GM18511 (cell line): ENCODE data around the gene THRAP3.
"Not testable (repeated sequence)": the region's sequence is repeated elsewhere in the genome, so short reads cannot be mapped to it uniquely, and the experiment has no call there.

Source experiments
- ATAC-seq: cut with Tn5 transposase; IDR thresholded peaks from one replicate; pipeline ENCODE4 v1.9.1; 2021; ENCODE audit warnings: mild to moderate bottlenecking, moderate library complexity; ENCODE audit not compliant: unreplicated experiment

THRAP3 gene

DNA sequence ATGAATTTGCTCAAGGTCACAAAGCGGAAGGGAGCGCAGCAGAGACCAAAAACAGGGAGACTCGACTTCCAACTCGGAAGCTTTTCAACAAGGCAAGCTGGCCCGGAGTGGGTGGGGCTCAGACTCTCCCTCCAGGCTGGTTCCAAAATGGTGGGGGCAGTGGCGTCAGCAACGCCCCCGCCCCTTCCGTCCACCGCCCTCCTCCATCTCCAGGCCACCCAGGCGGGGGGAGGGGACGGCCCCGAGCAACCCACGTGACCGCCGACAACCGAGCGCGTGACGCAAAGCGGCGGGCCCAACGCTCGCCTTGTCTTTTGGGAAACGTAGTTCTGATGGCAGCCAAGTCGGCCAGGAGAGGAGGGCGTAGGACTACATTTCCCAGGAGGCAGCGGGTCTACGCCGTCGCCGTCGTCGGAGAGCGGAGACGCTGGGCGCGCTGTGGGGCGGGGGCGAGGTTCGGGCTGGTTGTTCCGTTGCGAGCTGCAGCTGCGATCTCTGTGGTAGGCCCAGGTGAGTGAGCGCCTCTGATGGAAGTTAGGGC is at the start of gene THRAP3:
TSS of gene THRAP3 (plus strand) at position 448 of the 541 bp plus-strand sequence. CDS start 58,121 bp downstream, outside the sequence.
- ATAC-seq = peak; percentile 94

- no peak for ATAC-seq
Observed at GRCh38 chr1:36174713-36175112, 49.5 kb upstream of the THRAP3 start.

DNA sequence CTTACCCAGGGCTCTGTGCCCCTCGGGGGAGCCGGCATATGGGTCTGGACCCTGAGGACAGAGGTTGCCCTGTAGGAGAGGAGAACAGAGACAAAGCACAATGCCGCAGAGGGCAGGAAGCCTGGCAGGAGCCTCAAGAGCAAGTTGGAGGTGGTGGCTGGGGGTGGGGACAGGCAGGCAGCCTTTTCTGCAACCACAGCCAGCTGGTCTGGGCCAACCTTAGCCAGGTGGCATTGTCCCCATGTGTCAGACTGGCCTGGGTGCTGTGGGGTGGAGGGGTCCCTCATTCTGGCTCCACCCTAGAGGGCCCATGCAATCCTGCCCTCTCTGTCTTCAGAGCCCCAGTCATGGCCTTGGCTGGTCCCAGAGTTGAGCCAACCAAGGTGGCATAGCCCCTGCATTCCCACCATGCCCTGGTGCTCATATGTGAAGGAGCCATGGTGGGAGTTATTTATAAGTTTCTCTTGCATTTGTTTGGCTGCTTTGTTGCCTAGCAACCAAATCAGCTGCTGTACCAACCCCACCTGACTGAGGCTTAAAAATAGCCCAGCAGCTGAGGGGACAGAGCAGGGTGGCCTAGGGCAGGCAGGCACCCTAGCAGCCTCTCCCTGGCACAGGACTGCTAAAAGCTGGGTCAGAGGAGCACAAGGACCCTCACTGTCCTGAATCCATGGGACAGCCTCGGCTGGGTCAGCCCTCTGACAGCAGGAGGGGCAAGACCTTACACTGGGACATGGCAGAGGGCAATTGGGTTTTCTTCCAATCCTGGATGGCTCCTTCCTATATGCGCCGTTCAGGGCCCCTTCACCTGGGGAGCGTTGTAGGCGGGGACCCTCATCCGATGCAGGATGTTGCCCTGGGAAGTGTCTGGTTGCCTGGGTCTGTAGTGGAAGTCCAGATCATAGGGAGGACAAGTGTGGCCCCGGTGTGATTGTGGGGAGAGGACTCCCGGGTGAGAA is 48.8 kb upstream of the THRAP3 start:
- no peak for ATAC-seq

DNA sequence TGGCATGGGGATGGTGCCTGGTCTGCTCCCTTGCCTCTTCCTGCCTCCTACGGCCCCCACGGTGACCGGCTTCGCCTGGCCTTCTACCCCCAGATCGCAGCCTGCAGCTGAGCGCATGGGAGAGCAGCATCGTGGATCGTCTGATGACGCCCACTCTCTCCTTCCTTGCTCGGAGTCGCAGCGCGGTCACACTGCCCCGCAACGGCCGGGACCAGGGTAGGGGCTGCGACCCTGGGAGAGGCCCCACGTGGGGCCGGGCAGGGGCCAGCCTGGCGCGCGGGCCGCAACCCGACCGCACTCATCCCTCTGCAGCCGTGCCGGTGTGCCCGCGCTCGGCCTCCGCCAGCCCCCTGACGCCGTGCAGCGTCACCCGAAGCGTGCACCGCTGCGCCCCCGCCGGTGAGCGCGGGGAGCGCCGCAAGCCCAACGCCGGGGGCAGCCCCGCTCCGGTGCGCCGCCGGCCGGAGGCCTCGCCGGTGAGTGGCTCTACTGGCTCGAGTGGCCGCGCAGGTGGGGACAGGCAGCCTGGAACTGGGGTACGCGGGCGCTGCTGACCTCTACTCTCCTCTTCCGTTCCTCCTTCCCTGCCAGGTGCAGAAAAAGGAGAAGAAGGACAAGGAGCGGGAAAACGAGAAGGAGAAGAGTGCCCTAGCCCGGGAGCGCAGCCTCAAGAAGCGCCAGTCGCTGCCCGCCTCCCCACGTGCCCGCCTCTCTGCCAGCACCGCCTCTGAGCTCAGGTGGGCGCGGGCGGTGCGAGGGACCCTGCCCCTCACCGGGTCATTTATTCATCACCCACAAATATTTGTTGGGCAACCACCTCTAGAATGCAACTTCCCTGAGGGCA is 47.9 kb upstream of the THRAP3 start:
- ATAC-seq = no peak

GRCh38 chr1:36177589-36178431 is 46.4 kb upstream of the THRAP3 start:
- no peak for ATAC-seq

GRCh38 chr1:36178471-36179219 is 45.6 kb upstream of the THRAP3 start:
- no peak for ATAC-seq

- ATAC-seq = no peak
Observed at GRCh38 chr1:36179220-36179600, 45.0 kb upstream of the THRAP3 start.

- no peak for ATAC-seq
Observed at GRCh38 chr1:36182734-36183133, 41.5 kb upstream of the THRAP3 start.

- no peak for ATAC-seq
Observed at GRCh38 chr1:36183309-36183856, 40.9 kb upstream of the THRAP3 start.

DNA sequence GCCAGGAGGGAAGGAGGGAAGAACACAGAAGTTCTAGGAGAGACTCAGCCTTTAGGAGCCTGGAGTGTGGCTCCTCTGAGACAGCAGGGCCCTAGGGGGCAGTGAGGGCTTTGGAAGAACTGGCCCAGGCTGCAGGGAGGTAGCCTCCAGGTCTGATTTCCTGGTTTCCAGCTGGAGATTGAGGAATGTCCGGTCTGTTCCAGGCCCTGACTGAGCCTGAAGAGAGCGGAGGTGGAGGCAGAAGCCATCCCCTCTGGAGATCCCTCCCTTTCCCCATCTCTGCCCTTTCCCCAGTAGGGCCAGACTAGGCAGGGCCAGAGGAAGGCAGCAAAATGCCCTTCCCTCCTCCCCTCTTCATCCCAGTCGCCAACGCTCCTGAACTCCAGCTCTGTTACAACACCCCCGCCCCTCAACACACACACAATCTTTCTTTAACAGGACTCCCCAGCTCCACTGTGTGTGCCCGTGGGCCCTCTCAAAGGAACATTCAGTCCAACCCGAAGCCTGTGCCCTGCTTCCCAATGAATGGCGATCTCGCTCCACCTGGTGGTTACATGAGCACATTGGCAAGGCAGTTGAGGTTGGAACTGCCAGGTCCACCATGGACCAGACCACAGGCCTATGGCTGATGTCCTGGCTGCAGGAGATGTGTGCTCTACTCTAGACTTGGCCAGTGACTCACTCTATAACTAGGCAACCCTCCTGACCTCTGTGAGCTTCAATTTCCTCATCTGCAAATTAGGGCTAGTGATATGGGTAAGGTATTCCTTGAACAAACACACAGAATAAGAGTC is 36.2 kb upstream of the THRAP3 start:
- no peak for ATAC-seq

GRCh38 chr1:36196805-36197204 is 27.4 kb upstream of the THRAP3 start:
- not testable (repeated sequence) for ATAC-seq

DNA sequence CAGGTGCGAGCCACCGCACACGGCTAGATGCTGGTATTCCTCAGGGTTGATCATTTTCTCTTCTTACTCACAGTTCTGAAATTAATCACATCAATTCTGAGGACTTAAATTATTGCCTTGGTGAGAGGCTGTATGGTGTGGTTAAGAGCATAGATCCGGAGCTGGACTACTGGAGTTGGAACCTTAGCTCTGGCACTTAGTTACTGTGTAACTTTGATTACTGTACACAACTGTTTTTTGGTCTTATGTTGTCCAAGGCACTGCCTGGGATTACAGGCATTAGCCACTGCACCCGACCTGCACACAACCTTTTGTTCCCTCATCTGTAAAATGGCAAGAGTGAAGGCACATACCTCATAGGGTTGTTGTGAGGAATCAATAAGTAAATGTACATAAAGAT is 25.6 kb upstream of the THRAP3 start:
- no peak for ATAC-seq

DNA sequence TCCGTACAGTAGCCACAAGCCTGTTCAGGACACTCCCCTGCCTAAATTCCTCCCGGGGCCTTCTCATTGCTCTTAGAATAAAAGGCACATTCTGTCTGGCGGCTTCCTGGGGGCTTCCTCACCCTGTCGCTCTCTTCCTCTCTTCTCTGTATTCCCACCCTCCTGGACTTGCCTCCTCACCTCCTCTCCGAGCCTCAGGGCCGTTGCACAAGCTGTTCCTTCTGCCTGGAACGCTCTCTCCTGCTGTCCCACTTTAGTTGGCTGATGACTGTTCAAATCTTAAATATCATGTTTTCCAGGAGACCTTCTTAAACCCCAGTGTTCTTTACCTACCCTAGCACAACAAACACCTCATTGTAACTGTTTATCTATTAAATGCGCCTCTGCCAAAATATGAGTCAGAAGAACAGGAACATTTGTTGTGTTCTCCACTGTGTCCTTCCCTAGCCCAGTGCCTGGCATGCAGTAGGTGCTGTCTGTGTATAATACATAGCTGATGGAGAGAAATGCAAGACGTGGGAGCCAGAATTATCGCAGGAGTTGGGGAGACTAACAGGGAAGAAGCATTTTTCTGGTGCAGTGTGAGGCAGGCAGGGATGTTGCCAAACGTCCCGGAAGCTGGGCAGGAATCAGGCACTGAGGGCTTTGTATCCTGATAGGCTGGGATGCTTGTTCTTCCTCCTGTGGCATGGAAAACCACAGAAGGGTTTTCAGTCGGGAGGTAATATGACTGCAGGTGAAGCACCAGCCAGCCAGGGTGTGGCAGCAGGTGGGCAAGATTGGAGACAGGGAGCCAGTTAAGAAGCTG is 24.1 kb upstream of the THRAP3 start:
- no peak for ATAC-seq

GRCh38 chr1:36203027-36203553 is 21.2 kb upstream of the THRAP3 start:
- ATAC-seq = no peak

DNA sequence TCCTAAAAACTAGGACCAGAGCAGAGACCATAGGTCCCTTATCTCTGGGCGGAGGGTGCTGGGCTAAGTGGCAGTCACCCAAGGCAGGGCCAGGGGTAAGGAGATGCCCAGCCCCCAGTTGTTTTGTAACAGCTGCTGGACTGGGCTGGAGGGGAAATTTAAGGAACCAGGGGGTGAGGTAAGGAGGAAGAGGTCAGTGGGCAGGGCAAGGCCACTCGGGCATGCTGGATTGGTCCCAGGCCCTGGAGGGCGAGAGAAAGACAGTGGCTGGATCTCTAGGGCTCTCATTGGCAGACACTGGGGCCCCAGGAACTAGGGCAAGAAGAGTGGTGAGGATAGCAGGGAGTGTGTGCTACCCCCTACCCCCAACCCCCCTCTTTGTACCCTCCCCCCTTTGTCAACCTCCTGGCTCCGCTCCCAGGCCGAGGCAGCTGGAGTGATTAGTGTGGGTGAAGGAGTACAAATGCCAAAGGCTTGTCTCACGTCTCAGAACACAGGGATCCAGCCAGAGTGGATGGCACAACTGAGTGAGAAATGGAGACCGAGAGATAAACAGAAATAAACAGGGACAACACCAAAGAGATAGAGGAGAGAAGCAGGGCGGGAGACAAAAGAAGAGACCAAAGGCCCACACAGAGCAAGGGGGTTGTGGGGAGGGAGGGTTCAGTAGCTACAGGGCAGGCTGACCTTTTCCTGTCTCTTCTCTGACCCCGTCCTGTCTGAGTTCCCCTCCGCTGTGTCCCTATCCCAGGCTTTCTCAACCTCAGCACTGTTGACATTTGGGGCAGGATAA is 20.5 kb upstream of the THRAP3 start:
- no peak for ATAC-seq

DNA sequence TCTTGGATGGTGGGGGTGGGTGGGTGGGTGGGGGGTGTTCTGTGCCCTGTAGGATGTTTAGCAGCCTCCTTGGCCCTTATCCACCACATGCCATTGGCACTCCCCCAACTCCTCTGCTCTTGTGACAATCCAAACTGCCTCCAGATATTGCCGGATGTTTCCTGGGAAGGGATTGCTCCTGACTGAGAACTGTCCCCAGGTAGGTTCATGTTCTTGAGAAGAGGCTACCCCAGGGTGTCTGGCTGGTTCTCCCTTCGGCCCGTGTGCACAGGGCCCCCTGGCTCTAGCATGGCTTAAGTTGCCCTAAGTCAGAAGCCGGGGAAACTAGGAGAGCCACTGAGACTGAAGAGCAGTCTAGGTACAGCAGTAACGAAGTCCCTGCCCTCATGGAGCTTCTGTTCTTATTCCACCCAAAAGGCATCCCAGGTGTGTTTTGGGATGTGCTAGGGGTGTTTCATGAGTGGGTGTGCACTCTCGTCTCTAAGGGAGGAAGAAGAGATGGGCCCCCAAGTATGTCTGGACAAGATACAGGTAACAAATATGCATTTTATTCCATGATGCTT is 19.8 kb upstream of the THRAP3 start:
- no peak for ATAC-seq
